GM19043 (cell line): ENCODE data around the gene AUNIP.
"Not testable (repeated sequence)": the region's sequence is repeated elsewhere in the genome, so short reads cannot be mapped to it uniquely, and the experiment has no call there.

Experiments
- ATAC-seq: cut with Tn5 transposase; IDR thresholded peaks from one replicate; pipeline ENCODE4 v1.9.1; 2021; ENCODE audit warnings: low read depth; ENCODE audit not compliant: unreplicated experiment

AUNIP gene

GRCh38 chr1:25867210-25867991 is 8.1 kb upstream of the AUNIP start:
- no peak for ATAC-seq

GRCh38 chr1:25866288-25866687 is 7.0 kb upstream of the AUNIP start:
- no peak for ATAC-seq

DNA sequence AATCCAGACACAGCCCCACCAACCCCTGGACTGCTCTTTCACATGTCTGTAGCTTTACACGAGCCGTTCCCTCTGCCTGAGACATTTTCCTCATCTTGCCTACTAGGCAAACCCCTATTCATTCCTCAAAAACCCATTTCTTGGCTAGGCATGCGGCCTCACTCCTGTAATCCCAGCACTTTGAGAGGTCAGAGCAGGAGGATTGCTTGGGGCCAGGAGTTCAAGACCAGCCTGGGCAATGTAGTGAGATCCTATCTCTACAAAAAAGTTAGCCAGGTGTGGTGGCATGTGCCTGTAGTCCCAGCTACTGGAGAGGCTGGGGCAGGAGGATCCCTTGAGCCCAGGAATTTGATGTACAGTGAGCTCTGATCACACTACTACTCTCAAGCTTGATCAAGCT is 5.2 kb upstream of the AUNIP start:
- no peak for ATAC-seq

GRCh38 chr1:25863486-25864262 is 4.4 kb upstream of the AUNIP start:
- no peak for ATAC-seq

- ATAC-seq: no peak
Observed at GRCh38 chr1:25862785-25863485, 3.7 kb upstream of the AUNIP start.

DNA sequence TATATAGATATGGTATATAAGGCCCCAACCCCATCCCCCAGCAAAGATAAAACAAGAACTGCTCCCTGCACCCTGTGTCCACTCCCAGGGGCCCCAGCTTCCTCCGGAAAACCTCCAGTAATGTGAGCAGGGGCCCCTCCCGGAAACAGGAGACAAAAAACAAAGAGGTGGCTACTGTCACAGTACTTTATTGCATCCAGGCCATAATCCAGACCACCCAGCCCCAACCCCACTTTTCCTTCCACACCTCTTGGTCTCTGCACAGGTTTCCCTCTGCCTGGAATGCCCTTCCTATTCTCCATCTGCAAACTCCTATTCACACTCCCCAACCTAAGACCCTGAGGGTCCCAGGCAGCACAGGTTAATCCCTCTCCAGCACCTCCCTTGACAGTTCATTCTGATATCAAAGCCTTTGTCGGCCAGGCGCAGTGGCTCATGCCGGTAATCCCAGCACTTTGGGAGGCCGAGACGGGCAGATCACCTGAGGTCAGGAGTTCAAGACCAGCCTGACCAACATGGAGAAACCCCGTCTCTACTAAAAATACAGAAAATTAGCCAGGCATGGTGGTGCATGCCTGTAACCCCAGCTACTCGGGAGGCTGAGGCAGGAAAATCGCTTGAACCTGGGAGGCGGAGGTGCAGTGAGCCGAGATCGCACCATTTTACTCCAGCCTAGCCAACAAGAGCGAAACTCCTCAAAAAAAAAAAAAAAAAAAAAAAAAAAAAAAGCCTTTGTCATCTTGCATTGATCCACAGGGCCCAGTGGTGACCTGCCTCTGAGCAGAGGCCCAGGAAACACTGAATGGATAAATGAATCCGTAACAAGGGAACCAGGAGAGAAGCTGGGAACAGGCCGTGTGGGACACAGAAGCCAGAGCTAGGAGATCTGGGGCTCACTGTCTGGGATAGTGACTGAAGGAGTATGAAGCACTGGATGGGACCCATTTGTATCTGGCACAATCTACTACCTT is 2.3 kb upstream of the AUNIP start:
- ATAC-seq: no peak

DNA sequence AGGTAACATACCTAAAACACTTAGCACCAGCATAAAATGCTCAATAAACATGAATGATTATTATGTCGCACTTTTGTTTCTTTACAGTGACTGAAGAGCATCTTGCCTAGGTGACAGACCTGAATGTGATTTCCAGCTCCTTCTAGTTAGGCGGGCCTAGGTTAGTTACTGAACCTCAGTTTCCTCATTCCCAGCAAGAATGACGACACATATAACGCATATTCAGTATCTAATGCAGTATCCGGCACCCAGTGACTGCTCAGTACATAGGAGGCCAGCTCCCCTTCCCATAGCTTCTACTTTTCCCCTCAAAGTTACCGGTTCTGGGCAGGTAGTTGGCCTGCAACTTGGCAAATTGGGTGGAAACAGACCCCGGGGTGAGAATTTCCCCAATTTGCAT is 763 bp downstream of the AUNIP start:
- ATAC-seq: no peak

- no peak for ATAC-seq
Observed at GRCh38 chr1:25856856-25857255, 2.4 kb downstream of the AUNIP start.

DNA sequence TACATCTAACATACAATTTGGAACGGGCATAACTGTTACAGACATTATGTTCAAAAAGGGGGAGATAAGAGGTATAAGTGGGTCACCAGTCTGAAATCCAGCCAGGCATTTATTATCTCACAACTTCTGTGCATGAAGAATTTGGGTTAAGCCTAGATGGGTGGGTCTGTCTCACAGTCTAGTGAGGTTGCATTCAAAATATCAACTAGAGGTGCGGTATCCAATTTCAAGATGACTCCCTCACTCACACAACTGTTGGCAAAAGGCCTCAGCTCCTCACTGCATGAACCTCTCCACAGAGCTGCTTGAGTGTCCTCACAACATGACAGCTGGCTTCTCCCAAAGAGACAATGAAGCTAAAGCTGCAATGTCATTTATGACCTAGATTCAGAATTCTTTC is 4.7 kb downstream of the AUNIP start:
- ATAC-seq: no peak

- ATAC-seq: no peak
Observed at GRCh38 chr1:25848531-25848930, 10.7 kb downstream of the AUNIP start.

DNA sequence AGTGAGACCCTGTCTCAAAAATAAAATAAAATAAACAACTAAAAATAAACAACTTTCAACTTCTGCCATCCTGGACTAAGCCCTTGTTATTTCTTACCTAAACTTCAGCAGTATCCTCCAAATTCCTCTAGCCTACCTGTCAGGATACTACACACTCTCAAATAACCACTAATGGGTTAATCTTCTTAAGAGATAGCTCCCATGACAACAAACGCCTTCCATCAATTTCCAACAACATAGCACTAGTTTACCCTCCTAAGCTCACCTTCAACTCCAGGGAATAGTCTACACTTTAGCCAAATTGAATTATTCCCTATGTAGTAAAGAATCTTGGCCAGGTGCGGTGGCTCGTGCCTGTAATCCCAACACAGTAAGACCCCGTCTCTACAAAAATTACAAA is 11.3 kb downstream of the AUNIP start:
- no peak for ATAC-seq

DNA sequence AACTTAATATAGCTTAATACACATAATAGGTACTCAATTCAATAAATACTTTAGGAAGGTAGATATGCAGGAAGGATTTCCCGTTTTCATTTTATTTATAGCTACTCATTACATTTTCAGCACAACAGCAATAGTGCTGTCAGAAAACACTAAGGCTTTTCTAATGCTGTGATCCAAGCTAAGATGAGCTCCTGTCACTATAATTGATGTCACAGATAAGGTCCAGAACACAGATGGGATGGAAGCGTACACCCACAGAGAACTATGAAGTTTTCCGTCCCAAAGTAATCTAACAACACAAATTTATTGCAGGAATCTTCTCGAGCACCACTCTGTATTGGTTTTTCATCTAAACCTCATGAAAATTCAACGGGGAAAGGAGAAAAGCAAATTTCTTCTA is 13.6 kb downstream of the AUNIP start:
- no peak for ATAC-seq

- ATAC-seq: no peak
Observed at GRCh38 chr1:25844536-25845337, 14.5 kb downstream of the AUNIP start.

DNA sequence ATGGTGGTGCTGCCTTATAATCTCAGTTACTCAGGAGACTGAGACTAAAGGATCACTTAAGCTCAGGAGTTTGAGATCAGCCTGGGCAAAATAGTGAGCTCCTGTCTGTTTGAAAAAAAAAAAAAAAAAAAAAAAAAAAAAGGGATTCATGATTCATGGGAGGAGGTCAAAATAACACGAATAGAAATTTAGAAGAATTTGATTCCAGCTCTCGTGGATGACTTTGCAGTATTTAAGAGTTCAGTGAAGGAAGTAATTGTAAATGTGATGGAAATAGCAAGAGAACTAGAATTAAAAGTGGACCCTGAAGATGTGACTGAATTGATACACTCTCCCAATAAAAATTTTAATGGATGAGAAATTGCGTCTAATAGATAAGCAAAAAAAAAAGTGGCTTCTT is 15.8 kb downstream of the AUNIP start:
- ATAC-seq: no peak

DNA sequence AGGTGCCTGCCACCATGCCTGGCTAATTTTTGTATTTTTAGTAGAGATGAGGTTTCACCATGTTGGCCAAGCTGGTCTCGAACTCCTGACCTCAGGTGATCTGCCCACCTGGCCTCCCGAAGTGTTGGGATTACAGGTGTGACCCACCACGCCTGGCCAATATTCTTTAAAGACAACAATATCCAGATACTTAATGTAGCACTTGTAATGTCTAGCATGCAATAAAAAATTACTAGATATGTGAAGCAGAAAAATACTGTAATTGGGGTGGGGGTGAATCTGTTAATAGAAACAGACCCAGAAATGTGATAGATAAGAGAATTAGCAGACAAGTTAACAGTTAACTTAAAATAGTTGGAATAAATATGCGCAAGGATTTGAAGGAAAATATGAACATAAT is 19.4 kb downstream of the AUNIP start:
- not testable (repeated sequence) for ATAC-seq

DNA sequence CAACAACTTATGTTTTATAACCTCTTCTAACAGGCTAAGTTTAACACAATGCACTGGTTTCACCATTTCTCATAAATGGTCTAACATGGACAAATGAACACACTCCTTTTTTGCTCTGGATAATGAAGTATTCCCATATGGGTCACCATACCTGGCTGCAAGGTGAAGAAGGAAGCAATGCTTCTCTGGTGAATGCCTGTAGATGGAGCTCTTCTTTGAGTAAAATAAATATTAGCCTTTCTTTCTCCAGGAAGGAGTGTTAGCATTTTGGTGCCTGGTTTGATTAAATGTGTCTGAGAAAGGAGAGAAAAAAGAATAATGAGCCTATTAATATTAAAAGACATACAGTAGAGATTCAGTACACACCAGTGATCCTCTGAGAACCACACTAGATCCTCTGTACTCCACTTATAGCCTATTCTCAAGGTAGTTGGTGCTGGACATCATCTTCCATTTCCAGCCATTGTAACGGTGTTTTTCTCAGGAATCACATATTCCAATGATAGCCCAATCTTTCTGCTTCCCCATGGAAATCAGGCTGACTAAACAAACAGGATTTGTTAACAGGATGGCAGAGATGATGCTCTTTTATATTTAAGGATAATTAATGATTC is 21.9 kb downstream of the AUNIP start:
- no peak for ATAC-seq

DNA sequence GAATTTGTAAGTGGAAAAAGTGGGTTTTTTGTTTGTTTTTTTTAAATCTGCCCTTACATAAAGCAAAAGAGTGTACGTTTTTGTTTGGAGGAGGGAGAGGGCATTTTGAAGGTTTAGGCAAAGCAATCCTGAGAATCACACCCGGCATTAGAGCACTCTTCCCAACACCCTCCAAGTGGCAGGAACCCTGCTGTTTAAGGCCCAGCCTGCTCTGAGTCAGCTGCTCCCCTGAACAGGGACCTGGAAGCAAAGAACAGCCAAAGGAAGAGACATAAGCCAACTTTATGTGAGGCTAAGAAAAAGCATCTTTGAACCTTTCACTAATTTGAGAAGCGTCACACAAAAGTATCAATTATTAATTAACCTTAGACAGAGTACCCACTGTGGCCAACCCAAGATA is 22.6 kb downstream of the AUNIP start:
- ATAC-seq: no peak

- no peak for ATAC-seq
Observed at GRCh38 chr1:25834894-25835293, 24.4 kb downstream of the AUNIP start.

DNA sequence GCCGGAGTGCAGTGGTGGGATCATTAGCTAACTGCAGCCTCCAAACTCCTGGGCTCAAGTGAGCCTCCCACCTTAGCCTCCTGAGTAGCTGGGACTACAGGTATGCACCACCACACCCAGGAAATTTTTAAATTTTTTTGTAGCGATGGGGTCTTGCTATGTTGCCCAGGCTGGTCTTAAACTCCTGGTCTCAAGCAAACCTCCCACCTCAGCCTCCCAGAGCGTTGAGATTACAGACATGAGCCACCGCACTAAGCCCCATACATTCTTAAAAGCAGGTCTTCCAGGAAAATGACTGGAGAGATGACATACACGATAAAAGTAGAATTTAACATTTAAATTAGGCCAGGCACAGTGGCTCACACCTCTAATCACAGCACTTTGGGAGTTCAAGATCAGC is 26.1 kb downstream of the AUNIP start:
- ATAC-seq: no peak
